Right cardiac atrium (tissue), 5 donors: ENCODE measurements around the gene FAAP20. TPM values are rescaled to one million over a fixed set of nuclear protein-coding genes. Genes with fewer than 3 reads are reported as not detected.
"Not testable (repeated sequence)": the region's sequence is repeated elsewhere in the genome, so short reads cannot be mapped to it uniquely, and the experiment has no call there.

Source experiments
- ATAC-seq, 2 donors: fragments of 200-7000 bp; cut with Tn5 transposase; one replicate each; pipeline versions ENCODE4 v1.8.0 to v1.9.1; 2020; ENCODE audit warnings: moderate library complexity in 2 of 2, mild to moderate bottlenecking in 1 of 2
- DNase-seq, 3 donors: peaks; one replicate each; pipeline ENCODE4 v3.0.0-alpha.2; 2020
- H3K27ac ChIP-seq: one replicate; pipeline ENCODE4 v1.5.1; 2013; ENCODE audit warnings: mild to moderate bottlenecking, low read length, control low read depth, moderate library complexity
- H3K27me3 ChIP-seq: one replicate; pipeline ENCODE4 v1.6.1; 2013; ENCODE audit not compliant: control insufficient read depth, insufficient read depth
- H3K4me1 ChIP-seq: one replicate; pipeline ENCODE4 v1.6.1; 2013; ENCODE audit warnings: low read length; ENCODE audit not compliant: control insufficient read depth, insufficient read depth
- H3K4me3 ChIP-seq: one replicate; pipeline ENCODE4 v1.5.1; 2013; ENCODE audit warnings: low read length, control low read depth
- H3K9me3 ChIP-seq: one replicate; pipeline ENCODE4 v1.6.1; 2013; ENCODE audit warnings: low read length; ENCODE audit not compliant: control insufficient read depth
- WGBS: extraction: QIAGEN DNeasy Blood & Tissue Kit; methylation state at CpG from one replicate; pipeline ENCODE4 v1.1.7; 2013; 5-methylcytosine and 5-hydroxymethylcytosine counted together
- intact Hi-C, 4 donors: fragments of 100-400 bp; cut with DNase I; formaldehyde crosslinking; loops; one replicate each; pipeline versions ENCODE4 v1.11.0 to v1.14.0; 2022 to 2023
- polyA plus RNA-seq: library from polyadenylated mRNA; stranded (reverse); fragments of 200-250 nt; gene quantifications from one replicate; pipeline ENCODE4 v1.2.3, GENCODE V29; 2013
- total RNA-seq, 4 donors: library from RNA; stranded (reverse); fragmentation: NEBNext Ultra II Directional; extraction: Animal tissue kit (Norgen Biotek cat#: 25700); gene quantifications; one replicate each; pipeline ENCODE4 v1.2.1, GENCODE V29; 2021
- donor health status: healthy with polysubstance abuse.
- donor health status: DM: no; HTN: yes; CAD: no.
- donor health status: DM: no; HTN: no; CAD: no.
- donor health status: DM: no; HTN: yes; CAD: no; lungs with severe emphysema.
- donor health status: DM: yes; HTN: yes; CAD: no.

Gene FAAP20
- total and polyA plus RNA-seq, 5 donors: 35.5 to 56.3 (median 38.2) TPM

- Histone ChIP-seq H3K9me3 (no peaks in the 10 kb centered on the region), H3K4me3 (no peak overlapping the region), H3K27ac (no peak overlapping the region), H3K4me1 (no peaks in the 10 kb centered on the region), H3K27me3 (no peaks in the 10 kb centered on the region)
- no peak for ATAC-seq
- WGBS: 91% methylated on average over 6 of the region's 6 CpGs
- intact Hi-C loops: no loop called here
- DNase-seq: peak in 1 of 3 donors; percentile 4
These were observed 42.7 kb downstream of the FAAP20 start for GRCh38 chr1:2151911-2152310.

GRCh38 chr1:2151252-2151651, 43.3 kb downstream of the FAAP20 start:
- Histone ChIP-seq H3K4me1 (no peaks in the 10 kb centered on the region), H3K27me3 (no peaks in the 10 kb centered on the region), H3K4me3 (no peak overlapping the region), H3K27ac (no peak overlapping the region), H3K9me3 (no peaks in the 10 kb centered on the region)
- intact Hi-C loops: no loop called here
- WGBS: 63% methylated on average over 10 of the region's 10 CpGs
- DNase-seq (peak in 2 of 3 donors; percentile 22 to 73), ATAC-seq (peak; percentile 57 to 71)

GRCh38 chr1:2150801-2151200, 43.8 kb downstream of the FAAP20 start:
- peak in 2 of 3 donors; percentile 8 to 36 for DNase-seq
- no peak overlapping the region for H3K27ac ChIP-seq
- no peak overlapping the region for H3K4me3 ChIP-seq
- H3K4me1 ChIP-seq: no peaks in the 10 kb centered on the region
- WGBS: 88% methylated on average over 19 of the region's 19 CpGs
- H3K9me3 ChIP-seq: no peaks in the 10 kb centered on the region
- ATAC-seq: no peak
- intact Hi-C loops: no loop called here
- no peaks in the 10 kb centered on the region for H3K27me3 ChIP-seq

GRCh38 chr1:2148691-2149090, 45.9 kb downstream of the FAAP20 start:
- whole genome bisulfite sequencing: 61% methylated on average over 14 of the region's 14 CpGs
- peak in 1 of 2 donors; percentile 54 for ATAC-seq
- Histone ChIP-seq H3K4me3 (no peak overlapping the region), H3K27me3 (no peaks in the 10 kb centered on the region), H3K4me1 (no peaks in the 10 kb centered on the region), H3K27ac (no peak overlapping the region), H3K9me3 (no peaks in the 10 kb centered on the region)
- intact Hi-C loops: no loop called here
- peak in 2 of 3 donors; percentile 15 to 50 for DNase-seq

- H3K4me1 ChIP-seq, ATAC-seq, DNase-seq, H3K4me3 ChIP-seq, H3K9me3 ChIP-seq, H3K27ac ChIP-seq, intact Hi-C loops, H3K27me3 ChIP-seq: not testable (repeated sequence)
- 96% methylated on average over 5 of the region's 5 CpGs for WGBS
These were observed 46.7 kb downstream of the FAAP20 start for GRCh38 chr1:2147869-2148268.

GRCh38 chr1:2146836-2147517, 47.6 kb downstream of the FAAP20 start:
- Histone ChIP-seq H3K4me1 (no peaks in the 10 kb centered on the region), H3K27ac (no peak overlapping the region), H3K9me3 (no peaks in the 10 kb centered on the region), H3K27me3 (no peaks in the 10 kb centered on the region), H3K4me3 (no peak overlapping the region)
- 89% methylated on average over 11 of the region's 11 CpGs for WGBS
- peak in 1 of 3 donors; percentile 1 for DNase-seq
- intact Hi-C loops: no loop called here
- ATAC-seq: no peak

GRCh38 chr1:2145946-2146835, 48.4 kb downstream of the FAAP20 start:
- 89% methylated on average over 19 of the region's 19 CpGs for WGBS
- ATAC-seq (peak in 1 of 2 donors; percentile 15), DNase-seq (peak in 2 of 3 donors; percentile 30 to 39)
- no peaks in the 10 kb centered on the region for H3K27me3 ChIP-seq
- H3K4me1 ChIP-seq: no peaks in the 10 kb centered on the region
- H3K27ac ChIP-seq: no peak overlapping the region
- H3K4me3 ChIP-seq: no peak overlapping the region
- H3K9me3 ChIP-seq: no peaks in the 10 kb centered on the region
- intact Hi-C loops: no loop called here

GRCh38 chr1:2144501-2145090, 50.0 kb downstream of the FAAP20 start:
- WGBS: 93% methylated on average over 15 of the region's 15 CpGs
- ATAC-seq (peak in 1 of 2 donors; percentile 29), DNase-seq (peak in 2 of 3 donors; percentile 20 to 35)
- Histone ChIP-seq H3K4me1 (no peaks in the 10 kb centered on the region), H3K27ac (no peak overlapping the region), H3K27me3 (no peaks in the 10 kb centered on the region), H3K9me3 (no peaks in the 10 kb centered on the region), H3K4me3 (no peak overlapping the region)
- intact Hi-C loops: no loop called here

- Histone ChIP-seq H3K27ac (no peak overlapping the region), H3K9me3 (no peaks in the 10 kb centered on the region), H3K27me3 (no peaks in the 10 kb centered on the region), H3K4me1 (no peaks in the 10 kb centered on the region), H3K4me3 (no peak overlapping the region)
- DNase-seq: peak in 2 of 3 donors; percentile 36 to 40
- ATAC-seq: peak in 1 of 2 donors; percentile 19
- intact Hi-C loops: no loop called here
- 92% methylated on average over 30 of the region's 30 CpGs for WGBS
These were observed 50.6 kb downstream of the FAAP20 start for GRCh38 chr1:2143814-2144500.

GRCh38 chr1:2141025-2141424, 53.5 kb downstream of the FAAP20 start:
- ATAC-seq: no peak

More at GRCh38 chr1:2141025-2141424, 53.5 kb downstream of the FAAP20 start:
- intact Hi-C loops: no loop called here
- Histone ChIP-seq H3K27me3 (no peaks in the 10 kb centered on the region), H3K27ac (no peak overlapping the region), H3K4me1 (no peaks in the 10 kb centered on the region), H3K4me3 (no peak overlapping the region), H3K9me3 (no peaks in the 10 kb centered on the region)
- 70% methylated on average over 4 of the region's 4 CpGs for WGBS
- DNase-seq: peak in 2 of 3 donors; percentile 18 to 31
